HCT116 (cell line): ENCODE measurements around the gene BCAR3.

ENCODE experiments used
- ELF1 ChIP-seq: IDR thresholded peaks from 2 replicates; pipeline ENCODE4 v1.6.1; 2012; ENCODE audit warnings: low read depth, borderline replicate concordance
- TF ChIP-seq, protein P1 (sequence below): IDR thresholded peaks from 2 replicates; pipeline ENCODE4 v1.6.1; 2012
- TF ChIP-seq, protein P2 (sequence below), 3 experiments: fragments of 200-600 bp in 1 of 3; sonication (generic) in 1 of 3; IDR thresholded peaks in 2 of 3; conservative IDR thresholded peaks in 1 of 3; 2 replicates each; pipeline ENCODE4 v1.5.1; 2012 to 2017; ENCODE audit warnings: low read depth in 2 of 3, low read length in 2 of 3, antibody characterized with exemption in 1 of 3, borderline replicate concordance in 1 of 3, control low read depth in 1 of 3, mild to moderate bottlenecking in 1 of 3, mixed read lengths in 1 of 3, mixed run types in 1 of 3, moderate library complexity in 1 of 3; ENCODE audit not compliant: insufficient read depth in 1 of 3
- TF ChIP-seq, protein P3 (sequence below): IDR thresholded peaks from 2 replicates; pipeline ENCODE4 v1.6.1; 2012; ENCODE audit warnings: low read depth

DNA sequence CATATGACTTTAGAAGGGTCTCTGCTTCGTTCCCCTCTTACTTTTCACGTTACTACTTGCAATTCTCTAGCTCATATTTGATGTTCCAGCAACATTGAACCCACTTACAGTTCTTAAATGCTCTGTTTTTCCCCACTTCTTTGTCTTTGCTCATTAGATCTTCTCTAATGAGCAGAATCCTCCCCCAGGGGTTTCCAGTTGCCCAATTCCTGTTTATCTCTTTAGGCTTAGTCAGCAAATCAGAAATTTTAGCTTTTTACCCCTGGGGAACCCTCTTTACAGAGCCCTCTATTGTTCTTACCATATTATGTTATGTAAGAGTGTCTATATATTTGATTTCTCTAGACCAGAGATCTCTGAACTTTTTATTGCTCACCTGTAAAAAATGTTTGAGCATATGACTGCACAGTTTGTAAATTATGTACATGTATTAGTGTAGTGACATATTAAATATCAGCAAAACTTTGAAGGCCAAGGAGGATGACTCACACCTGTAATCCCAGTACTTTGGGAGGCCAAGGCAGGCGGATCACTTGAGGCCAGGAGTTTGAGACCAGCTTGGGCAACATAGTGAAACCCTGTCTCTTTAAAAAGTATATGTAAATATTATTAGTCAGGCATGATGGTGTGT is 162.3 kb downstream of the BCAR3 start:
- TF ChIP-seq, protein P1, sequence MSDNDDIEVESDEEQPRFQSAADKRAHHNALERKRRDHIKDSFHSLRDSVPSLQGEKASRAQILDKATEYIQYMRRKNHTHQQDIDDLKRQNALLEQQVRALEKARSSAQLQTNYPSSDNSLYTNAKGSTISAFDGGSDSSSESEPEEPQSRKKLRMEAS = no peak
- TF ChIP-seq, protein P2, sequence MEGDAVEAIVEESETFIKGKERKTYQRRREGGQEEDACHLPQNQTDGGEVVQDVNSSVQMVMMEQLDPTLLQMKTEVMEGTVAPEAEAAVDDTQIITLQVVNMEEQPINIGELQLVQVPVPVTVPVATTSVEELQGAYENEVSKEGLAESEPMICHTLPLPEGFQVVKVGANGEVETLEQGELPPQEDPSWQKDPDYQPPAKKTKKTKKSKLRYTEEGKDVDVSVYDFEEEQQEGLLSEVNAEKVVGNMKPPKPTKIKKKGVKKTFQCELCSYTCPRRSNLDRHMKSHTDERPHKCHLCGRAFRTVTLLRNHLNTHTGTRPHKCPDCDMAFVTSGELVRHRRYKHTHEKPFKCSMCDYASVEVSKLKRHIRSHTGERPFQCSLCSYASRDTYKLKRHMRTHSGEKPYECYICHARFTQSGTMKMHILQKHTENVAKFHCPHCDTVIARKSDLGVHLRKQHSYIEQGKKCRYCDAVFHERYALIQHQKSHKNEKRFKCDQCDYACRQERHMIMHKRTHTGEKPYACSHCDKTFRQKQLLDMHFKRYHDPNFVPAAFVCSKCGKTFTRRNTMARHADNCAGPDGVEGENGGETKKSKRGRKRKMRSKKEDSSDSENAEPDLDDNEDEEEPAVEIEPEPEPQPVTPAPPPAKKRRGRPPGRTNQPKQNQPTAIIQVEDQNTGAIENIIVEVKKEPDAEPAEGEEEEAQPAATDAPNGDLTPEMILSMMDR (IDR thresholded peaks at IDR 0.05 in 2 of 3, conservative IDR thresholded peaks at IDR 0.05 in 1 of 3; ENCODE audit: borderline replicate concordance in 1 of 3, insufficient read depth in 1 of 3, low read depth in 2 of 3, low read length in 2 of 3) = no peak
- no peak for TF ChIP-seq ELF1
- TF ChIP-seq, protein P3, sequence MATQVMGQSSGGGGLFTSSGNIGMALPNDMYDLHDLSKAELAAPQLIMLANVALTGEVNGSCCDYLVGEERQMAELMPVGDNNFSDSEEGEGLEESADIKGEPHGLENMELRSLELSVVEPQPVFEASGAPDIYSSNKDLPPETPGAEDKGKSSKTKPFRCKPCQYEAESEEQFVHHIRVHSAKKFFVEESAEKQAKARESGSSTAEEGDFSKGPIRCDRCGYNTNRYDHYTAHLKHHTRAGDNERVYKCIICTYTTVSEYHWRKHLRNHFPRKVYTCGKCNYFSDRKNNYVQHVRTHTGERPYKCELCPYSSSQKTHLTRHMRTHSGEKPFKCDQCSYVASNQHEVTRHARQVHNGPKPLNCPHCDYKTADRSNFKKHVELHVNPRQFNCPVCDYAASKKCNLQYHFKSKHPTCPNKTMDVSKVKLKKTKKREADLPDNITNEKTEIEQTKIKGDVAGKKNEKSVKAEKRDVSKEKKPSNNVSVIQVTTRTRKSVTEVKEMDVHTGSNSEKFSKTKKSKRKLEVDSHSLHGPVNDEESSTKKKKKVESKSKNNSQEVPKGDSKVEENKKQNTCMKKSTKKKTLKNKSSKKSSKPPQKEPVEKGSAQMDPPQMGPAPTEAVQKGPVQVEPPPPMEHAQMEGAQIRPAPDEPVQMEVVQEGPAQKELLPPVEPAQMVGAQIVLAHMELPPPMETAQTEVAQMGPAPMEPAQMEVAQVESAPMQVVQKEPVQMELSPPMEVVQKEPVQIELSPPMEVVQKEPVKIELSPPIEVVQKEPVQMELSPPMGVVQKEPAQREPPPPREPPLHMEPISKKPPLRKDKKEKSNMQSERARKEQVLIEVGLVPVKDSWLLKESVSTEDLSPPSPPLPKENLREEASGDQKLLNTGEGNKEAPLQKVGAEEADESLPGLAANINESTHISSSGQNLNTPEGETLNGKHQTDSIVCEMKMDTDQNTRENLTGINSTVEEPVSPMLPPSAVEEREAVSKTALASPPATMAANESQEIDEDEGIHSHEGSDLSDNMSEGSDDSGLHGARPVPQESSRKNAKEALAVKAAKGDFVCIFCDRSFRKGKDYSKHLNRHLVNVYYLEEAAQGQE = no peak
